Left renal cortex interstitium (tissue), 4 donors: Measurements from ENCODE around the gene DOK5. TPM values are rescaled to one million over a fixed set of nuclear protein-coding genes. Genes with fewer than 3 reads are reported as not detected.

Source experiments
- DNase-seq, 4 donors: peaks; one replicate each; pipeline ENCODE4 v3.0.0-alpha.2; 2013; ENCODE audit warnings: low read depth in 4 of 4, low spot score in 2 of 4, missing footprints in 1 of 4
- polyA plus RNA-seq, 4 donors: library from polyadenylated mRNA; unstranded; fragments of 120-200 nt; gene quantifications; one replicate each; pipeline ENCODE4 v1.2.1, GENCODE V29; 2013; ENCODE audit not compliant: insufficient read length in 4 of 4

The DOK5 gene
- polyA plus RNA-seq, 4 donors: 8.4 to 12.1 (median 8.6) TPM

DNA sequence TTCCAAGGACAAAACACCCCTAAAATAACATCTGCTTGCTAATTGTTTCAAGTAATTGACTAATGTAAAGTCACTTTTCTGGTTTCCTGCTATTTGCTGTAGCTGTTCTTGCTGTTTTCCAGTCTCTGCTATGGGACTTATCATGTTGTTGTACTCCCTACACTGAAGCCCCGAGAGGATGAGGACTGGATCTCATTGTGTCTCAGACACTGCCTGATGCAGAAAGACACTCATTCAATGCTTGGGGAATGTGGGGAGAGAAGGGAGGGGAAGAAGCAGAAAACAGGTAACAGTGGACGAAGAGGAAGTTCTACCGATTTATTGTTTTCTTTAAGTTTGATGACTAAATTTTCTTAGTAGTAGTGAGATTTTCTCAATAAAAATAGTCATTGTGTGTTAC is 79.8 kb downstream of the DOK5 start:
- DNase-seq: no peak

DNA sequence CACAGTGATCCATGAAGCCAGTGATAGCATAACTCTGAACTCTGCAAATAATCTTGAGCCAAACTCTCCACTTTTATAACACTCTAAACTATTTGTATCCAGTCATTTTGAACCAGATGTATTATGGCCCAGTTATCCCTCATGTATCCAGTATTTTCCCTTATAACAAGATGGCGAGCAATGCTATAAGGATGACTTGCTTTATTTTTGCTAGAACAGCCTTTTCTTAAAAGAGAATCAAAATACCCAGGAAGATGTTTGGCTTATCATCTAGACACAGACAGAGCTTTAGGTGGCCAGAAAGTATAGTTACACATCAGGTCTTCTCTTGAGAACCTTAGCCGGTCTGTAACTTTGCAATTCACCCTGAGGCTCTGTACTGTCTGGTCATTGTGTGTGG is 81.0 kb downstream of the DOK5 start:
- DNase-seq: no peak

DNA sequence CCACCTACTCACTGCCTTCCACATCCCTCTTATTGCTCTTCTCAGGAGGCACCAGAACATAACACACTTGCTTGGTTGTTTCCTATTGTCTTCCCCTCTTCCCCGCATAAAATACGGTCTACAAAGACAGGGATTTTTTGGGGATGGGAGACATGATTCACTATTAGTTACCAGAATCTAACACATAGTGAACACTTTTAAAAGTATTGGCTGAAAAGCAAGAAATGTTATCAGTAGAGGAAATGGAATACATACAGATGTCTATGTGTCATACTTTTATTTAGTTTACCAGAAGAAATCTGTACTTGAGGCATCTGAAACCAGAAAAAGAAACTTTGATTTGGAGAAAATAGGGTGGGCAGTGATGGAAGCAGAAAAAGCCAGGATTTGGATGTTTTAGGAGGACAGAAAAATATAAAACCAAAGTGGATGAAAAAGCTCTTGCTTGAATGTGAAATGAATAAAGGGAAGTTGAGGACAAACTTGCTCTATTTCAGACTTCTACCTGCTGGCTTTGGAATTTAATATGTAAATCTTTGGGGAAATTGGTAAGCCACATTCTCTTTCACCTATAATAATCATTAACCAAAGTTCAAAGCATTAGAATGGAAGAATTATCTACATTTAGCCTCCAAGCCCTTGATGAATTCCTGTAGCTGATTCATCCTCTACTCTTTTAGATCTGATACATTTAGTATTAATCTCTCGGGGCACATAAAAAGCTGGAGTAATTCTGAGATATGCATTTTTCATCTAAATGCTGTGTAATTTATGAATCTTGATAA is 82.6 kb downstream of the DOK5 start:
- DNase-seq: no peak

DNA sequence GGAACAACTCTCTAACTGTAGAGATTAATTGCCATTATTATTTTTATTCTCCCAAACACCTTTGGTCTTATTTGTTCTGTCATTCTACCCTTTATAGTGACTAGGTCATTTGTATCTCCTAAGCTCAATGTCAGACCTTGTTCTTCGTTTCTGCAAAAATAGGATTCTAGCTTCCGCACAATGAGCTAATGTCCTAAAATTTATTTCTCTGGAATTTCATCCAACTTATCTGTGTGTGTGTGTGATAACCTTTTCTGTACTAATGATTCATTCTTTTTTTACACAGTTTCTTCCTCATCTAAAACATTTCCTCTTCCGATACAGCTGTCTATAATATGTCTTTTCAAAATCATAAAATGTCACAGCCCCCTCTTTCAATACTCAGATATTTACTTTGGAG is 84.5 kb downstream of the DOK5 start:
- no peak for DNase-seq

DNA sequence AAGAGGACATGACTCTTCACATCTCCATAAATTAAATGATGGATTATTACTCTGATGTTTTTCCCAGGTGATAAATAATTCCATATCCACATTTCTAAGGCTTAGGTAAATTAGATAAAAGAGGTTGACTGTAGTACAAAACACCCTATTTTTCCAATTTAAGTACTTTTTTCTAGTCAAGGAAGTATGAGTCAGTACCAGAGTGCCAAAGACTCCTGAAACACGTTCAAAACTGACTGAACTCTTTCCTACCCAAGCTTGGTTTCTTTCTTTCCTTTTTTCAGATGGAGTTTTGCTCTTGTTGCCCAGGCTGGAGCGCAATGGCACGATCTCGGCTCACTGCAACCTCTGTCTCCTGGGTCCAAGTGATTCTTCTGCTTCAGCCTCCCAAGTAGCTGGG is 85.0 kb downstream of the DOK5 start:
- no peak for DNase-seq

DNA sequence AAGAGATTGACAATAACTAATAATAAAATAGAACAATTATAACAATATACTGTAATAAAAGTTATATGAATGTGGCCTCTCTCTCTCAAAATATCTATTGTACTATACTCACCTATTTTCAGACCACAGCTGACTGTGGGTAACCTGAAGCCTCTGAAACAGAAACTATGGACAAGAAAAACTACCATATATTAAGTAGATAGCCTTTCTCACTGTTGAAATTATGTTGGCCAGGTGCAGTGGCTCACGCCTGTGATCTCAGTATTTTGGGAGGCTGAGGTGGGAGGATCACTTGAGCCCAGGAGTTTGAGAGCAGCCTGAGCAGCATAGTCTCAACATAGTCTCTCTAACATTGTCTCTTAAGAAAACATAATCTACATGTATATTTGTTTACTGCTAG is 89.9 kb downstream of the DOK5 start:
- no peak for DNase-seq

DNA sequence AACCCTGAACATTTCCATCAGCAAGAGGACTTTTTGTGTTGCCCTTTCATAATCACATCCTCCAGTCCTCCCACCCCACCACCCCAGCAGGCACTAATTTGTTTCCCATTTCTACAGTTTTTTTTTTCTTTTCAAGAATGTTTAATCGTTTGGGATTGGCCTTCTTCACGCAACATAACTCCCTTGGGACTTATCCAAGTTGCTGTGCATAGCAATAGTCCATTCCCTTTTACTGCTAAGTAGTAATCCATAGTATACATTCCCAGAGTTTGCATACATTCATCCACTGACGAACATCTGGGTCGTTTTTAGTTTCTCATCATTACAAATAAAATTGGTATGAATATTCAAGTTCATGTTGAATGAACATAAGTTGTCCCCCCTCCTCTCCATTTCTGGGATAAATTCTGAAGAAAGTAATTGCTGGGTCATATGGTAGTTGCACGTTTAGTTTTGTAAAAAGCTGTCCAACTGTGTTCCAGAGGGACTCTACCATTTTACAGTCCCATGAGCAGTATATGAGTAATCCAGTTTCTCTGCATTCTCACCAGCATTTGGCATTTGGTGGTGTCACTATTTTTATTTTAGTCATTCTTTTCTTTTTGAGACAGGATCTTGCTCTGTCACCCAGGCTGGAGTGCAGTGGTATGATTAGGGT is 90.8 kb downstream of the DOK5 start:
- DNase-seq: no peak

DNA sequence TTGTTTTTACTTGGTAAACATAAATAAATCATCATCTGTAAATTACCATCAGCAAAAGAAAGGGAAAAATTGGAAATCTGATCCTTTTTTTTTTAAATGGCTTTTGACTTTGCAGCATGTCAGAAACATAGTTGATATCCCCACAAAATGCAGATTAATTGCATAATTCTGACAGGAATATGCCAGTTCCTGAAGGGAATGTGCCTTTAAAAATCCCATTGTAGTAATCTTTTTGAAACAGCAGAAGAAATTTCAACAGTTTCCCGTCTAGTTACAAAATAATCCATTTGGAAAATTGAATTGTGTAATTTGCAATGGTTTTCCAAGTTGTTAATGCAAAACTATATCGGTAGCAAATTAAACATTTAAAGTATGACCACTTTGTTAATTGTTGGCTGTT is 95.2 kb downstream of the DOK5 start:
- no peak for DNase-seq

DNA sequence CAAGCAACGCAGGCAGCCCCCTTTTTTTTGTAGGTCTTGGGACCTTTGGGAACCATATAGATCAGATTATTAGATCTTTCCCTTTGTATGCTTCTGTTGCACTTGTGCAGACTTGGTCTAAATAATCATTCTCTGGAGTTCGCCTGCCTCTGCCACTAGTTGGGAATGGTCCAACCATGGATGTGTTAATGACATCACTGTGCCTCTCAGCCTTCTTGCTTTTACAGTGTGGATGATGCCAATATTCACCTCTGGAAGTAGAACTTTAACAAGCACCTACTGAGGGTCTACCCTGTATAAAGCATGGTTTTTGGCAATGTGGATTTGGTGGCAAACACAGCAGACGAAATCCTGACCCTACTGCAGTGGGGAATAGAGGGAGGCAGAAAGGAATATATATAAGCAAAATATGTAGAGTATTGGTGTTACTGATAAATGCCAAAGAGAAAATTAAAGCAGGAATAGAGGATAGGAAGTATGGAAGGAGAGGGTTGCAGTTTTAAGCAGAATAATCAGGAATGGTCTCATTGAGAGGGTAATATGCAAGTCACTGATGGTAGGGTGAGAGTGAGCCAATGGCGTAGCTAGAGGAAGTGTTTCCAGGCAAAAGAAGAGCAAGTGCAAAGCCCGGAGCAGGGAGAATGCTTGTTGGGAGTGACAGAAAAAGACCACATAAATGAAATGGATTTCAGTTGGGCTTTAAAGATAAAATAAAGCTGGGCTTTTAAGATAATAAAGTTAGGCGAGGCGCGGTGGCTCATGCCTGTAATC is 97.5 kb downstream of the DOK5 start:
- no peak for DNase-seq

DNA sequence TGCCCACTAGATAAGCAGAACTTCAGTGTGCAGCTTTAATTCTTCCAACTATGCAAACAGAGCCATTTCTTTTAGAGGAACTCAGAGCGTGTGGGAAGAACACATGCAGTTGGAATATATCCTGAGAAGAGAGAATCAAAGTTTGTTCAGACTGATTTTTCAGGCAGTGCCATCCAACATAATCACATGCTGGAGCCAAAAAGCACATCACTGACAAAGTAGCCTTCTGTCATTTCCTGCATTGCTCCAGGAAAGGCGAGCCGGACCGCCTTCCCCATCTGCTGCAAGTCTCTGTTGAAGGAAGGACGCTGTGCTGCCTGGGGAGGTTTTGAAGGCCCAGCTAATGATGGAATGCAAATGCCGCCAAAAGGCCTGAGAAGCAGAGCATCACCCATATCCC is 98.4 kb downstream of the DOK5 start:
- no peak for DNase-seq

DNA sequence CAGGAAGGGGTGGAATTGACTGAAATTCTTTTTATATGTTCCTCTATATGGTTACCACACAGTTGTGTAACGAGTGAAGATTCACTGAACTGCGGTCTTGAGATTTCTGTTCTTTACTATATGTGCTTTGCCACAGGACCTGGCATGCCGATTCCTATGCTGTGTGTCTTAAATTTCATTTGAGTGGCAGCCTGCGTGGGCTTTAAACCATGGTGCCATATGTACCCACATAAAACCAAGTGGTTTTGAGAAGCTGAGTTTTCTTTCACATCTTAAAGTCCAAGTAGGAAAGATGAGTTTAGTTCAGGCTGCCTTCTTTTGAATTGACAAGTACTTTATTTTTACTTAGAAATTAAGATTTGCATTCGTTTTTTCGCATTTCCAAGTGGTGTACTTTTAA is 101.1 kb downstream of the DOK5 start:
- no peak for DNase-seq

DNA sequence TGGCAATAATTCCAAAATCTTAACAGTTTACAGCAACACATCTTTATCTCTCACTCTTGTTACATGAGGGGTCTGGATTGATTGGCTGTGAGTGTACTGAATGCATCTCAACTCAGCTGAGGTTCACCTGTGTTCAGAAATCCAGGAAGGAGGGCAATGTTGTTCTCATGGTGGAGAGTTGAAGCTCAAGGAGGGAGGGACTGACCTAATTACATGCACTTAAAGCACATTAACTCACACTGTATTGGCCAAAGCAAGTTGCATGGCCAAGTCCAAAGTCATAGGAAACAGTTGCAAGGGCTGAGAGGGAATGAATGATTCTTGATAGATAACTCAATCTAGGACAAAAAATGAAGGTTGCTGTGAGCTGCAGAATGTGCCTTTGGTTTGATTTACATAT is 102.2 kb downstream of the DOK5 start:
- no peak for DNase-seq

DNA sequence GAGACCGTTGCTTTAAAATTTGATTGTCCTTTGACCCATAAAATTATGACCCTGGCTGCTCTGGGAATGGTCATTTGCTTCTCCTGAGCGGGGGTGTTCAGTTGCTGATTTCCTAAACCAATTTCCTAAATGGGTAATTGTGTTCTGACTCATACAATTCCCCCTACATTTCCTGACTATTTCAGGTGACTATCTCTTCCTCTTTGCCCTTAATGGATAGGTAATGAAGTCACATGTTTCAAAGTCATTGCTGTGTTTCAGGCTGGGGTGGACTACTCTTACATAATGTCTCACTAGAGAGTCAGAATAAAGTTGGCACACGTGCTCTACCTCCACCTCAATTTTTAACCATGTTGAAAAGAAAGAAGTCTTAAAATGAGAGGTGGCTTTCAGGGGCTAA is 109.8 kb downstream of the DOK5 start:
- no peak for DNase-seq

DNA sequence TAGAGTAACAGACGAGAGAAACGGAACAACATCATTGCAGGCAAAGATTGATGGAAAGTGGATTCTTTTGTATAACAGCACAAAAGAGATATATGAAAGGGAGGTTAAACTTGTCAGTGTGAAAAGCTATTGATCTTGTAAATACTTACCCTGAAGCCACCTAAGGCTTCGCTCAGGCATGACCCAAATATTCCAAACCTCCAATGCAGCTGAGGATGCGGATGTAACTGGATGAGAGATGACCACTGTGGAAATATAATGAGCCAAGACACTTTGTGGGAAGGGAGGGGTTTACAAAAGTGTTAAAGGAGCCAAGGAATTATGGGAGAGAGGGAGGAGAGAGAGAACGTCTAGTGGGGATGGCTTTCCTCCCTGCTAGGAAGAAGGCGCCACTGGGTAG is 112.0 kb downstream of the DOK5 start:
- no peak for DNase-seq

DNA sequence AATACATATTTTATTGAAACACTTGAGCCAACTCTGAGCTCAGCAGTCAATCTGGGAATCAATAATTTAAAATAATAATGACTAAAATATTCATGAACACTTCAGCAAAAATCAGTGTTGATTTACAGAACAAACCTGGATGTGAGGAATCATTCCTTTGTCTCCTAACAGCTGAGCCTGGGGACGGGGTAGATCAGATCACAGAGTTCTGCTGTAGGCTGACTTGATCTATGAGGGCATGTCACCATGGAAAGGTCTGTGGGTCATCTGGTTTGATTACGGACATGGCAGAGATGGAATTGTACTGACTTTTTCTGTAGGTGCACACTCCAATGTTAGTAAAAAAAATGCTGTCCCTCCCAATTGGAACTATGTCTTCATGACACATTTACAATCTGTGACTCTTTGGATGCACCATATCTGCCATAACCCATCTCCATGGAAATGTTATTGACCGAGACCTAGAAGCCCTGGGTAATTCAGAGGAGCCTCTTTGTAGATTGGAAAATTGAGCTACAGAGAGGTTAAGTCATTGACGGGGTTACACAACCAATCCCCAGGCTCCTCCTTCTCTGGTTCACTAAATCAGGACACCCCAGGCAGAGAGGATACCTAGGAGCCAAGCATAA is 114.1 kb downstream of the DOK5 start:
- DNase-seq: no peak

DNA sequence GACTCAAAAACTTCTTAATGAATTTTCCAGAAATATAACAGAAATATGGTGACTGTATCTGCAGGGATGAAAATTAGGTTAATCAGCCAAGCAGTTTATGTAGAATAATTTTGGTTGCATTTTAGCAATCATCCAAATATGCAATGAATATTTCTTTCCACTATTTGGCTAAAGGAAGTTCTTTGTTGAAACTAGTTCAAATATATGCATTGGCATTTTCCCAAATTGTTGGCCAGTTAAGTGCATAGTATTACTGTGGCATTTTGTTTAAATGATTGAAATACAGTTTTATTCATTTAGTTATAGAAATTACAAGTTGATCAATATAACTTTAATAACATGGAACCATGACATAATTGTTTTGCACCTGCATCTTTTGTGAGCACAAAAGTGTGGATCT is 115.5 kb downstream of the DOK5 start:
- DNase-seq: no peak

DNA sequence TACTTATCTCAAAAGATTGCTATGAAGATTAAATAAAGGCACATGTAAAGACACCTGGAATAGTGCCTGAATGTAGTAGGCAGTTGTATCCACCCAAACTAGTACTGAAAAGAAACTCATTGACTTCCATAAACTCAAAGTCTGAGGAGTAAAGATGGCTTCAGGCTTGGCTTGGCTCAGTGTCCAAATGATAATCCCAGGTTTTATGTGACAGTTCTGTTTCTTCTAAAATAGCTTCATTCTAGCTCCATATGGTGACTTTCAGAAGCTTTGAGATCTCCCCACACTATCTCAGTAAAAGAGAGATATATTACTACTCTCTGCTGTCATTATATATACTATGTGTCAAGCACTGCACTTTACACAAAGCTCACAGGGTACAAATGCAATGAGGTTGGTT is 121.3 kb downstream of the DOK5 start:
- no peak for DNase-seq

DNA sequence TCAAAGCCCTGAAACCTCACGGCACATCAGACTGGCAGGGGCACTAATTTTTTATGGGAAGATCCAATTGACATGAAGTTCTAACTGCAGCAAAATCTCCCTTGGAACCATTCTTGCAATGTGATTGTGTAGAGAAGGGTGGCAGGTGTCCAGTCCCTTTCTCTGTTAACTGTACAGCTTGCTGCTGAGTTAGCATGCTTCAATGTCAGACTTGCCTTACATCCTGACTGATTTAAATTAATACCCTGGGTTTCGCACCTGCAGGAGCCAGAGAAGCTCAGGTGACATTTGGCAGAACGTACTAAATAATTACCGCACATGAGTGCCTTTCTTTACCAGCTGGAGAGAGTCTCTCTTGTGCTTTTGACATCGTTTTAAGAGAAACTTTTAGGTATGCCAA is 123.0 kb downstream of the DOK5 start:
- DNase-seq: no peak

DNA sequence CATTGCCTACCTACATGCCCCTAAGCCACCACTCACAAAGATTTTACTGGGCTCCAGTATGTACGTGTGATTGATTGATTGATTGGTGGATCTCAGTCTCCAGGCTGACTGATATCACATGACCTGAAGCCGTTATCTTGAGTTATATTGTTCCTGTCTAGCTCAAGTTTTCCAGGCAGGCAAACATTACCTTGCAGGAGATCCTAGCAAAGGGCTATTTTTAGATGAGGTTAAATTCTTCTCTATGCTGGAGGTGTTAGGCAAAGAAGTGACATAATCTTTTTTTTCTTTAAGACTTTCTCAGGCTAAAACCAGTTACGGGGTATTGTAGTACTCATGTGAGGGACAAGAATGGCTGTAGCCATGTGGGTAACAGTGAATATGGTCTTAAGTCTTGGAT is 125.2 kb downstream of the DOK5 start:
- DNase-seq: no peak

DNA sequence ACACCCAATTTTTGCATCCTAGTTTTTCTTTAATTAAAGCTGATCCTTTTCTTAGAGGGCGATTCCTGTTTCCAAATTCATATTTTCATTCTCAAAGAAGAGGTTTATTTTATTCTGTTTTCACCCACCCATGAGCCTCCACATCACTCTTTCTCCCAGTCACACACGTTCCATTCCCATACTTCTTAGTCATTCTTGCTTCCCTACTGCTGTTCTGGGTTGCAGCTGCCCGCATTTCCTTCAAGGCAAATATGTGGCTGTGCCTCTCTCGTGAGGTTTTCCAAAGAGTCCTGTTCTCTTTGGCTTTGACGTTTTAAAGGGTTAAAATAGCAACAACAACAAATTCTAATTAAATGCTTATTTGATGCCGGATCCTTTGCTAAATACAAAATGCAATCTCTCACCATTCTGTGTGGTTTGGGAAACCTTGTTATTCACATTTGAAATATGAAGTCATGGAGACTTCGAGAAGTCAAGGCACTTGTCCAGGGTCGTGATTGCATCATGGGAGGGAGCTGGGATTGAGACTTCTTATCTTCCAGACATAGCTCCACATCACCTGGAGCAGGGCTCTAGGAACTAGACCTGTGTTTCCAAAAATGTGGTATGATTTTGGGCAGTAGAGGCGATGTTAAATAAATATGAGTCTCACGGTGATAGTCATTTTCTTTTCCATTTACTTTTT is 126.6 kb downstream of the DOK5 start:
- DNase-seq: no peak

DNA sequence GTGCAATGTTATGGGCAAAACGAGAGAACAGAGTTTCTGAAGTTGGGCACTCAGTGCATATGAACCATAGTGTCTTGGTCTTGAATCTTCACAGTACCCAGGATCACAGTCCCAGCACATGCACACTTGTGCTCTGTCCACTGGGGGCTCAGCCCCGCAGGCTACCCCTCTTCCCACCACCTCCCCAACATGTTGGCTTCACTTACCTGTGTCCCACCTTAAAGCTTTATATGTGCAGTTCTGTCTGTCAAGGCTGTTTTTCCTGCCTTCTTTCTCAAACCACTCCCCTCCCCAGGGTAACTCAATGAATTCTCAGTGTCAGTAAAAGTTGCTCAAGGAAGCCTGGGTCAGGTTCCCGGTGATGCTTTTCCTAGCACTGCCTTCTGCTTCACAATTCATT is 129.9 kb downstream of the DOK5 start:
- no peak for DNase-seq
